HCT116 (cell line): Measurements from ENCODE around the gene CLEC2B. TPM values are rescaled to one million over a fixed set of nuclear protein-coding genes. Genes with fewer than 3 reads are reported as not detected.

Source experiments
- ATAC-seq: fragments of 200-7000 bp; cut with Tn5 transposase; 2 replicates; pipeline ENCODE4 v1.9.1; 2020; ENCODE audit warnings: mild to moderate bottlenecking, moderate library complexity
- BruUV-seq: library from RNA; stranded (reverse); fragments of 400-500 nt; replicated peaks from 2 replicates; lab custom pipeline; 2021; lab: Mats Ljungman, UMichigan
- CTCF ChIA-PET: fragments of 300-600 bp; sonication (Branson Sonifier 250); formaldehyde crosslinking; loops from one replicate; lab custom pipeline; 2021; ENCODE audit warnings: antibody characterized with exemption; lab: Charles Lee
- POLR2A ChIA-PET: fragments of 300-600, 350-600 bp; sonication (Branson Sonifier 250); formaldehyde crosslinking; loops from one replicate; lab custom pipeline; 2021; ENCODE audit warnings: antibody characterized with exemption; lab: Charles Lee
- RAD21 ChIA-PET, 2 experiments: fragments of 300-600 bp; sonication (Branson Sonifier 250); formaldehyde crosslinking; loops; one replicate each; lab custom pipeline; 2023; ENCODE audit warnings: low total read pairs in 2 of 2; ENCODE audit not compliant: uncharacterized antibody in 2 of 2, unreplicated experiment in 2 of 2, low non-redundant PET in 1 of 2; lab: Charles Lee
- DNase-seq: peaks from one replicate; pipeline ENCODE4 v3.0.0-alpha.2; 2010; ENCODE audit warnings: low read depth, low spot score
- H2AFZ ChIP-seq: fragments of 200-600 bp; shearing (Covaris generic), sonication (generic); 2 replicates; pipeline ENCODE4 v1.6.1; 2017; ENCODE audit warnings: low read depth, mixed run types, mixed read lengths, antibody characterized with exemption, low read length; ENCODE audit not compliant: poor library complexity, severe bottlenecking
- H3K27ac ChIP-seq: 2 replicates; pipeline ENCODE4 v1.5.1; 2012; ENCODE audit warnings: low read depth, low read length
- H3K27me3 ChIP-seq: fragments of 200-600 bp; sonication (generic); 2 replicates; pipeline ENCODE4 v1.6.1; 2016; ENCODE audit warnings: mixed run types, low read length, mixed read lengths; ENCODE audit not compliant: insufficient read depth
- H3K36me3 ChIP-seq, 2 experiments: fragments of 200-500 bp in 1 of 2; fragments of 200-600 bp in 1 of 2; sonication (Bioruptor generic) in 1 of 2; sonication (generic) in 1 of 2; 2 replicates each; pipeline versions ENCODE4 v1.5.1 to v1.6.1; 2014 to 2016; ENCODE audit warnings: low read length in 2 of 2, inconsistent platforms in 1 of 2, mixed read lengths in 1 of 2, mixed run types in 1 of 2; ENCODE audit not compliant: insufficient read depth in 2 of 2, control insufficient read depth in 1 of 2
- H3K4me1 ChIP-seq, 2 experiments: fragments of 200-600 bp in 1 of 2; sonication (generic) in 1 of 2; 2 replicates each; pipeline versions ENCODE4 v1.5.1 to v1.6.1; 2012 to 2017; ENCODE audit warnings: low read length in 2 of 2, inconsistent platforms in 1 of 2, mild to moderate bottlenecking in 1 of 2, mixed read lengths in 1 of 2, mixed run types in 1 of 2, moderate library complexity in 1 of 2; ENCODE audit not compliant: insufficient read depth in 2 of 2, control insufficient read depth in 1 of 2
- H3K4me2 ChIP-seq: fragments of 200-600 bp; sonication (generic); 2 replicates; pipeline ENCODE4 v1.6.1; 2017; ENCODE audit warnings: mixed run types, low read length, mixed read lengths
- H3K4me3 ChIP-seq, 2 experiments: fragments of 200-600 bp in 1 of 2; sonication (generic) in 1 of 2; replicated peaks in 1 of 2; 2 replicates each; pipeline ENCODE4 v1.5.1; 2011 to 2016; ENCODE audit warnings: low read length in 2 of 2, control low read depth in 1 of 2, low read depth in 1 of 2, mild to moderate bottlenecking in 1 of 2, mixed read lengths in 1 of 2, mixed run types in 1 of 2
- H3K79me2 ChIP-seq: fragments of 200-600 bp; sonication (generic); 2 replicates; pipeline ENCODE4 v1.6.1; 2017; ENCODE audit warnings: mild to moderate bottlenecking, mixed run types, low read length, moderate library complexity, mixed read lengths; ENCODE audit not compliant: insufficient read depth
- H3K9ac ChIP-seq: fragments of 200-600 bp; sonication (generic); 2 replicates; pipeline ENCODE4 v1.6.1; 2016; ENCODE audit warnings: low read length, mixed read lengths
- H3K9me2 ChIP-seq: fragments of 200-600 bp; sonication (generic), shearing (Covaris generic); 2 replicates; pipeline ENCODE4 v1.6.1; 2017; ENCODE audit warnings: mixed run types, mild to moderate bottlenecking, moderate library complexity; ENCODE audit not compliant: insufficient read depth
- H3K9me3 ChIP-seq, 2 experiments: fragments of 200-500 bp in 1 of 2; fragments of 200-600 bp in 1 of 2; sonication (Bioruptor generic) in 1 of 2; sonication (generic) in 1 of 2; 2 replicates each; pipeline ENCODE4 v1.6.1; 2014 to 2017; ENCODE audit warnings: low read length in 2 of 2, mixed read lengths in 2 of 2, inconsistent platforms in 1 of 2, low read depth in 1 of 2, mild to moderate bottlenecking in 1 of 2, mixed run types in 1 of 2, moderate library complexity in 1 of 2; ENCODE audit not compliant: control insufficient read depth in 1 of 2, insufficient read depth in 1 of 2
- H4K20me1 ChIP-seq: fragments of 200-600 bp; sonication (generic), shearing (Covaris generic); 2 replicates; pipeline ENCODE4 v1.6.1; 2017; ENCODE audit warnings: mixed run types, mild to moderate bottlenecking, moderate library complexity; ENCODE audit not compliant: insufficient read depth
- ATF3 ChIP-seq: IDR thresholded peaks from 2 replicates; pipeline ENCODE4 v1.6.1; 2012
- CBX3 ChIP-seq: IDR thresholded peaks from 2 replicates; pipeline ENCODE4 v1.6.1; 2012; ENCODE audit warnings: low read depth
- CEBPB ChIP-seq: IDR thresholded peaks from 2 replicates; pipeline ENCODE4 v1.6.1; 2012; ENCODE audit warnings: low read depth
- CTCF ChIP-seq, 3 experiments: fragments of 200-600 bp in 1 of 3; sonication (generic) in 1 of 3; IDR thresholded peaks in 2 of 3; conservative IDR thresholded peaks in 1 of 3; 2 replicates each; pipeline ENCODE4 v1.5.1; 2012 to 2017; ENCODE audit warnings: low read depth in 2 of 3, low read length in 2 of 3, antibody characterized with exemption in 1 of 3, borderline replicate concordance in 1 of 3, control low read depth in 1 of 3, mild to moderate bottlenecking in 1 of 3, mixed read lengths in 1 of 3, mixed run types in 1 of 3, moderate library complexity in 1 of 3; ENCODE audit not compliant: insufficient read depth in 1 of 3
- ELF1 ChIP-seq: IDR thresholded peaks from 2 replicates; pipeline ENCODE4 v1.6.1; 2012; ENCODE audit warnings: low read depth, borderline replicate concordance
- EZH2phosphoT487 ChIP-seq: fragments of 200-600 bp; IDR thresholded peaks from 2 replicates; pipeline ENCODE4 v1.6.1; 2018; ENCODE audit warnings: antibody characterized with exemption, borderline replicate concordance
- FOSL1 ChIP-seq: IDR thresholded peaks from 2 replicates; pipeline ENCODE4 v1.6.1; 2012; ENCODE audit warnings: low read depth
- JUND ChIP-seq: IDR thresholded peaks from 2 replicates; pipeline ENCODE4 v1.6.1; 2012
- POLR2A ChIP-seq: IDR thresholded peaks from 2 replicates; pipeline ENCODE4 v1.7.0; 2011; ENCODE audit warnings: borderline replicate concordance; ENCODE audit not compliant: insufficient read depth, insufficient read length; ENCODE audit errors: extremely low read depth
- POLR2AphosphoS5 ChIP-seq: IDR thresholded peaks from 2 replicates; pipeline ENCODE4 v1.6.1; 2011; ENCODE audit warnings: mild to moderate bottlenecking, low read depth, low read length, moderate library complexity
- RAD21 ChIP-seq: IDR thresholded peaks from 2 replicates; pipeline ENCODE4 v1.6.1; 2012; ENCODE audit warnings: low read depth, mild to moderate bottlenecking
- REST ChIP-seq: IDR thresholded peaks from 2 replicates; pipeline ENCODE4 v1.6.1; 2012; ENCODE audit warnings: low read depth
- SP1 ChIP-seq: IDR thresholded peaks from 2 replicates; pipeline ENCODE4 v1.6.1; 2012; ENCODE audit warnings: low read depth
- SRF ChIP-seq: IDR thresholded peaks from 2 replicates; pipeline ENCODE4 v1.6.1; 2012; ENCODE audit warnings: low read depth
- TCF7L2 ChIP-seq: IDR thresholded peaks from 2 replicates; pipeline ENCODE4 v1.7.0; 2011; ENCODE audit warnings: borderline replicate concordance, inconsistent platforms; ENCODE audit not compliant: insufficient read depth, insufficient read length; ENCODE audit errors: extremely low read depth
- ZFX ChIP-seq: fragments of 450-650 bp; IDR thresholded peaks from 2 replicates; pipeline ENCODE4 v1.6.1; 2017
- ZNF274 ChIP-seq: fragments of 200-500 bp; sonication (Bioruptor generic); IDR thresholded peaks from 2 replicates; pipeline ENCODE4 v1.6.1; 2014; ENCODE audit warnings: mild to moderate bottlenecking, low read depth, low read length, inconsistent platforms
- intact Hi-C: fragments of 100-400 bp; cut with micrococcal nuclease; formaldehyde crosslinking; loops from 2 replicates; pipeline ENCODE4 v1.10.0; 2022
- total RNA-seq: library from RNA; stranded (reverse); gene quantifications from one replicate; pipeline ENCODE4 v1.2.1, GENCODE V29; 2021; ENCODE audit not compliant: unreplicated experiment
- TF ChIP-seq, protein P1 (sequence below): IDR thresholded peaks from 2 replicates; pipeline ENCODE4 v1.6.1; 2011; ENCODE audit warnings: mild to moderate bottlenecking, low read length, moderate library complexity; ENCODE audit not compliant: insufficient replicate concordance; ENCODE audit errors: extremely low read depth
- TF ChIP-seq, protein P2 (sequence below): IDR thresholded peaks from 2 replicates; pipeline ENCODE4 v1.6.1; 2012

CLEC2B gene
- total RNA-seq, 1 experiment from 2014 or later: not detected

DNA sequence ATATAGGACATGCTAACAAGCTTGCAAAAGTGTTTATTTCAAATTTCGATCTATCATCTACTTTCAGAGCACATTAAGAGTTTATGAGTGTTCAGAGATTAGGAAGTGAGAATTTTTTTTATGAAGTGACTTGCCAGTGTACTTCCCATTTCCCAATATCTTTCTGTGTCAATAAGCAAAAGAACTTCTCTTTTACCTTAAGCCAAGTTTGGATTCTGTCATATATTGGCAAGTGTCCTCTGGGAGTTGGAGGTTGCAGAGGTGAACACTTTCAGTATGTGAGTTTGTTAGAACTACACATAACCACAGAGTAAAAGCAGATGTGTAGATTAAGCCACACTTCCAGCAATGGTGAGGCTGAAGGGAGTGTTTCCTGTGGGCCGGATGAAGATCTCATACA lies 58.5 kb downstream of the CLEC2B start:
- TF ChIP-seq CBX3 (no peak), EZH2phosphoT487 (no peak), POLR2A (no peak), FOSL1 (no peak), CEBPB (no peak), ZNF274 (no peak), CTCF (IDR thresholded peaks at IDR 0.05 in 2 of 3, conservative IDR thresholded peaks at IDR 0.05 in 1 of 3; ENCODE audit: borderline replicate concordance in 1 of 3, insufficient read depth in 1 of 3, low read depth in 2 of 3, low read length in 2 of 3) (no peak), SRF (no peak), POLR2AphosphoS5 (no peak), JUND (no peak), ELF1 (no peak), SP1 (no peak), ZFX (no peak), ATF3 (no peak), REST (no peak), TCF7L2 (no peak), RAD21 (no peak)
- TF ChIP-seq, protein P1, sequence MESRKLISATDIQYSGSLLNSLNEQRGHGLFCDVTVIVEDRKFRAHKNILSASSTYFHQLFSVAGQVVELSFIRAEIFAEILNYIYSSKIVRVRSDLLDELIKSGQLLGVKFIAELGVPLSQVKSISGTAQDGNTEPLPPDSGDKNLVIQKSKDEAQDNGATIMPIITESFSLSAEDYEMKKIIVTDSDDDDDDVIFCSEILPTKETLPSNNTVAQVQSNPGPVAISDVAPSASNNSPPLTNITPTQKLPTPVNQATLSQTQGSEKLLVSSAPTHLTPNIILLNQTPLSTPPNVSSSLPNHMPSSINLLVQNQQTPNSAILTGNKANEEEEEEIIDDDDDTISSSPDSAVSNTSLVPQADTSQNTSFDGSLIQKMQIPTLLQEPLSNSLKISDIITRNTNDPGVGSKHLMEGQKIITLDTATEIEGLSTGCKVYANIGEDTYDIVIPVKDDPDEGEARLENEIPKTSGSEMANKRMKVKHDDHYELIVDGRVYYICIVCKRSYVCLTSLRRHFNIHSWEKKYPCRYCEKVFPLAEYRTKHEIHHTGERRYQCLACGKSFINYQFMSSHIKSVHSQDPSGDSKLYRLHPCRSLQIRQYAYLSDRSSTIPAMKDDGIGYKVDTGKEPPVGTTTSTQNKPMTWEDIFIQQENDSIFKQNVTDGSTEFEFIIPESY: no peak
- TF ChIP-seq, protein P2, sequence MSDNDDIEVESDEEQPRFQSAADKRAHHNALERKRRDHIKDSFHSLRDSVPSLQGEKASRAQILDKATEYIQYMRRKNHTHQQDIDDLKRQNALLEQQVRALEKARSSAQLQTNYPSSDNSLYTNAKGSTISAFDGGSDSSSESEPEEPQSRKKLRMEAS: no peak
- TF ChIP-seq, all 23 proteins: peak for 0
- DNase-seq (no peak), ATAC-seq (no peak)
- no peaks in the 10 kb centered on the region for H4K20me1 ChIP-seq
- intact Hi-C loops: no loop called here
- no peak overlapping the region for H3K4me2 ChIP-seq
- H3K9me2 ChIP-seq: no peaks in the 10 kb centered on the region
- ChIA-PET CTCF (no interaction called here), POLR2A (no interaction called here), RAD21 (interaction anchor here in 1 of 2 experiments (0.9 kb wide), 1 partner anchor 59 kb away, joined by 4 read pairs; no protein-coding TSS in a partner anchor)
- H3K79me2 ChIP-seq: no peaks in the 10 kb centered on the region
- H2AFZ ChIP-seq: no peak overlapping the region
- peaks cover 69% of the 10 kb centered on the region for H3K27me3 ChIP-seq
- no peaks in the 10 kb centered on the region for H3K36me3 ChIP-seq
- H3K27ac ChIP-seq: no peak overlapping the region
- no TSS peak for BruUV-seq
- no peaks in the 10 kb centered on the region for H3K9me3 ChIP-seq
- H3K4me1 ChIP-seq: no peaks in the 10 kb centered on the region
- no peak overlapping the region for H3K4me3 ChIP-seq
- no peak overlapping the region for H3K9ac ChIP-seq
